ENCODE data around the gene ABHD14A.

Gene ABHD14A

DNA sequence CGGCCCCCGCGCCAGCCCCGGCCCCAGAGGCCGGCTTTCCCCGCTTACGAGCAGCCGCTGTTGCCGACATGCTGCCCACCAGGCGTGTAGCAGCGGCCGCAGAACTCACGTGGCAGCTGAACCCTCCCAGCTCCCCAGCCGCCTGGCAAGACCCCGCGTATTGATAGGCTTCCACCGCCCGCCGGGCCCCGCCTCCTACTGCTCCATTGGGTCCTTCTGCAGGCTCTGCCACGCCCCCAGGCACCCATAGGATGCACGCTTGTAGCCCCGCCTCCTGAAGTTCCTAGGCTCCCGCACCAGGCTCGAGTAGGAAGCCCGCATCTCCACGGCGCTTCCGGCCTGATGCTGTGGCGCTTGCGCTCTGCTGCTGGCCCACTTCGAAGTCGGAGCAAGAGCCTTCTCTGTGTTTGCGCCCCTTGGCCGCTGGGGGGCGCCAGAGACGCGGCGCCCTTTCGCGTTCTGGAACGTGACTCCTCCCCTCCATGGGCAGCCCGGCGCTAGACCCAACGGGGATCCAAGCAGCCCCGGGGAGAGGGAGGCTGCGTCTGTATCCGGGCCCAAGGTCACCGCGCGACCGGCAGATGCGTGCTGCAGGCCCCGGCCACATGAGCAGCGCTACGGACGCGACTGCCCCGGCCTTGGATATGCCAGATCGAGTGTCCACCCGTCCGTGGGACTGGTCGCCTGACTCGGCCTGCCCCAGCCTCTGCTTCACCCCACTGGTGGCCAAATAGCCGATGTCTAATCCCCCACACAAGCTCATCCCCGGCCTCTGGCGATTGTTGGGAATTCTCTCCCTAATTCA lies 32.9 kb upstream of the ABHD14A start, which contains the start of the genes PARP3 and RRP9:
Gene PARP3 (plus strand): TSS at position 566 of the 805 bp plus-strand sequence. CDS start 993 bp downstream, outside the sequence.
Gene RRP9 (minus strand): TSS at position 107 of the 805 bp plus-strand sequence. CDS start 37 bp downstream, at position 70.
- peak; percentile 98 for DNase-seq

DNA sequence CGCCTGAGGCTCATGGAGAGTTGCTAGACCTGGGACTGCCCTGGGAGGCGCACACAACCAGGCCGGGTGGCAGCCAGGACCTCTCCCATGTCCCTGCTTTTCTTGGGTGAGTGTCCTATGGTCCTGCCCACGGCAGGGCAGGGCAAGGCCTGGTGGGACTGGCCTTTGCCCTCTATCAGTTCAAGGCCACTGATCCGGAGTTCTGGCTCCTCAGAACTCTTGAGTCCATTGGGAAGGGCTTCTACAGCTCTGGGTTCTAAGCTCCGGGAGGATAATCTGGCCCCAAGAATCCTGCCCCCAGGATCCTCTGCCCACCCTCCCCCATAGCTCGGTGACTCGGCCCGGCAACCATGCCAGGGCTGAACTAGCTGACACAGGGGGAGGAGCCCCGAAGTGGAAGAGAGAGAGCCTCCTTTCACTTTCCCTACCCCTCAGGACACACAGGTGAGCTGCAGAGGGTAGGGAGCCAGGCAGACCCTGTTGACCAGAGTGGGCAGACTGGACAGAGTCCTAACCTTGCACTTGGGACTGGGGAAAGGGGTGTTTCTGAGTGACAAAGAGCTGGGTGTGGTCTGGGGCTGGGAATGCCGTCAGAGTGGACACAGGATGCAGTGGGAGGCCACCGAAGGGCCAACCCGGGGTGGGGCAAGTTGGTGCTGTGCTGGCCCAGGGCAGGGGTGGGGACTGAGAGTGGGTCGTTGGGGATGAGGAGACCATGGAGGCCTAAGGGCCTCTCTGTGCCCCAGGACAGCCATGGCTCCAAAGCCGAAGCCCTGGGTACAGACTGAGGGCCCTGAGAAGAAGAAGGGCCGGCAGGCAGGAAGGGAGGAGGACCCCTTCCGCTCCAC lies 32.0 kb upstream of the ABHD14A start:
- DNase-seq, result peak; percentile 77

DNA sequence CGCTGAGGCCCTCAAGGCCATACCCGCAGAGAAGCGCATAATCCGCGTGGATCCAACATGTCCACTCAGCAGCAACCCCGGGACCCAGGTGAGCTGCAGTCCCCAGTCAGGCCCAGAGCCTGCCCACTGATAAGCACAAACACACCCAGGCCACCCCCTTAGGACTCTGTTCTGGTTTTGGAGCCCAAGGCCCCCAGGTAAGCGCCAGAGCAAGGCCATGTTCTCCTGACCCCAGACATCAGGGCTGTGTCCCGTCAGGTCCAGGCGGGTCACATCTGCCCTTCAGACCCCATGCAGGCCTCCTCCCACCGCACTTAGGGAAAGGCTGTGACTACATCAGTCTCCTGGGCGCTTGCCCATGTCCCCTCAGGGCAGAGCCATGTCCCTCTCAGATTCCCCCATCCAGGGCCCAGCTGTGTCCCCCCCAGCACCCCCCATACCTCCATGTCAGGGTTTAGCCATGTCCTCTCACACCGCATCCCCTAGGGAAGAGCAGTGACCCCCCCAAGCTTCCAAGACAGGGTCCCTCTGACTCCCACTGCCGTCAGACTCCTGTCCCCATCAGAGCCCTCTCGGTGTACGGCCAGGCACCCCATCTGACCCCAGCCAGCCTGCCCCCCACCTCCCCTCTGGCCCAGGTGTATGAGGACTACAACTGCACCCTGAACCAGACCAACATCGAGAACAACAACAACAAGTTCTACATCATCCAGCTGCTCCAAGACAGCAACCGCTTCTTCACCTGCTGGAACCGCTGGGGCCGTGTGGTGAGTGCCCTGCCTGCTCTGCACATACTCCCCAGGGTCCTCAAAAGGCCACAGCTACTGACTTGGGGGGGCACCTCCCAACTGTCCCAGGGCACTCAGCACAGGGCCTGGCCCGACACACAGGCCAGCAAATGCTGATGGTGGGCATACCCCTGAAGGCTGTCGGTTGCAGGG lies 31.1 kb upstream of the ABHD14A start:
- DNase-seq, result no peak

DNA sequence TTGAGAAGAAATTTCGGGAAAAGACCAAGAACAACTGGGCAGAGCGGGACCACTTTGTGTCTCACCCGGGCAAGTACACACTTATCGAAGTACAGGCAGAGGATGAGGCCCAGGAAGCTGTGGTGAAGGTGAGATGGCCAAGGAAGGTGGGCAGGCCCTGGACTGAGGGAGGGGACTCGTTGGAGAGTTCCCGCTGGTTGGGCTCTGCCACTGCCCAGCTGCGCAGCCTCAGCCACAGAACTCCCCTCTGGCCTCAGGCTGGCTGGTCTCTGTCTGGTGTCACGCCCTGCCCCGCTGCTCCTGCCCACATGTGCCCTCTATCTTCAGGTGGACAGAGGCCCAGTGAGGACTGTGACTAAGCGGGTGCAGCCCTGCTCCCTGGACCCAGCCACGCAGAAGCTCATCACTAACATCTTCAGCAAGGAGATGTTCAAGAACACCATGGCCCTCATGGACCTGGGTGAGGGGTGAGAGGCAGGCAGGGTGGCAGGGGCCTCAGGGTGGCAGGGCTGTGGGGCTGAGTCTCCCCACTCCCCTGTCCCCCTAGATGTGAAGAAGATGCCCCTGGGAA lies 30.3 kb upstream of the ABHD14A start:
- DNase-seq, result no peak

DNA sequence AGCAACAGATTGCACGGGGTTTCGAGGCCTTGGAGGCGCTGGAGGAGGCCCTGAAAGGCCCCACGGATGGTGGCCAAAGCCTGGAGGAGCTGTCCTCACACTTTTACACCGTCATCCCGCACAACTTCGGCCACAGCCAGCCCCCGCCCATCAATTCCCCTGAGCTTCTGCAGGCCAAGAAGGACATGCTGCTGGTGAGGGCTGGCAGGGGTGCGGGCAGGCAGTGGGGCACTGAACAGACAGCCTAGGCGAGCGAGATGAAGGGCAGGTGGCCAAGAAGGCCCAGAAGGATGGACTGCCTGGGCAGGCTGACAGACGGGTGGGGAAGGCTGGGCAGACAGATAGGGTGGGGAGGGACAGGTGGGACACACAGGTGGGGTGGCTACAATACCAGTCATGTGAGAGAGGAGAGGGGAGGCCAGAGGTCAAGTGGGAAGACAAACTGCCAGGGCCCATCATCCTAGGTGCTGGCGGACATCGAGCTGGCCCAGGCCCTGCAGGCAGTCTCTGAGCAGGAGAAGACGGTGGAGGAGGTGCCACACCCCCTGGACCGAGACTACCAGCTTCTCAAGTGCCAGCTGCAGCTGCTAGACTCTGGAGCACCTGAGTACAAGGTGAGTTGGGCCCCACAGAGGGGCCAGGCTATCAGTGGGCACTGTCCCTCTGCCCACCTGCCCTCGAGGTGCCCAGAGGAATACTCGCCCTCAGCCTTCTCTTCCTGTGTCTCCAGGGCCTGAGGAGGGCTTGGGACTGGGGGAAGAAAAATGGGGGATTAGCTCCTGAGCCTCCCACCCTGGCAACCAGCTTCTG lies 29.6 kb upstream of the ABHD14A start:
- DNase-seq, result no peak

DNA sequence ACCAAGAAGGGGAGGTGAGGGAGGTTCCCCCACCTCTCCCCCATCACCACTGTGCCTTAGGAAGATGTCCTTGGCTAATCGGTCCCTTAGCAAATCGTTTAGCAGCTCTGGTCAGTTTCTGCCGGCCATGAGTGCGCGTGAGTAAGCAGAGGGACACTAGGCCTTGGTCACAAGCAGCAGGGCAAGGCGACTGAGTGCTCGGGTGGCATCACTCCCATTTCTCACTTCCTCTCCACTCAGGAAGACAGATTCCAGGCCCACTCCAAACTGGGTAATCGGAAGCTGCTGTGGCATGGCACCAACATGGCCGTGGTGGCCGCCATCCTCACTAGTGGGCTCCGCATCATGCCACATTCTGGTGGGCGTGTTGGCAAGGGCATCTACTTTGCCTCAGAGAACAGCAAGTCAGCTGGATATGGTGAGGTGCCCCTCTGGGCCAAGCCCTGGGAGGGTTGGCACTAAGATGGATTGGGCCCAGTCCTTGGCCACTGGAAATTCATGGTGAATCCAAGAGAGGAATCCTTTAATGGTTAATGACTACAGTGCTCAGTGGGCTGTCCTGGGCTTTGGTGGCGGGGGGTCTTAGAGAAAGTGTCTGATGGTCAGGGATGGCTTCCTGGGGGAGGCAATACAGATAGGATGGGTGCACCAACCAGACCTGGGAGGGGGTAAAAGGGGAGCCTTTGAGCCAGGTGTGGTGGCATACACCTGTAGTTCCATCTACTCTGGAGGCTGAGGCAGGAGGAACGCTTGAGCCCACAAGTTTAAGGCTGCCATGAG lies 28.7 kb upstream of the ABHD14A start:
- DNase-seq, result no peak

DNA sequence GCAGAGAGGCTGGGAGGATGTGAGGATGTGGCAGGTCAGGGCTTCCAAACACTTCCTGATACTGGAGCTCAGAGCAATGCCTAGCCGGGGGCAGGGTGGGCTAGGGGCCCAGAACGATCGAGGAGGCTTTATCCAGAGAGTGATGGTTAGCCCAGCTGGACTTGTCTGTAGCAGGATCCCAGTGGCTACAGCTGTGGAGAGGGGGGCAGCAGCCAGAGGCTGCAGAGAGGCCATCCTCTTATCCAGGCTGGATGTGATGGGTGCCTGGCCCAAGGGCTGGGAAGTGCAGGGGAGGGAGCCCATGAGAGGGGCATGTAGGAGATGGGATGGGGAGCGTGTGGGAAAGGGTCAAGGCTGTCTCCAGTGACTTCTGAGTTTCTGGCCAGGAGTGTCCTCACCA lies 28.1 kb upstream of the ABHD14A start:
- DNase-seq, result no peak

DNA sequence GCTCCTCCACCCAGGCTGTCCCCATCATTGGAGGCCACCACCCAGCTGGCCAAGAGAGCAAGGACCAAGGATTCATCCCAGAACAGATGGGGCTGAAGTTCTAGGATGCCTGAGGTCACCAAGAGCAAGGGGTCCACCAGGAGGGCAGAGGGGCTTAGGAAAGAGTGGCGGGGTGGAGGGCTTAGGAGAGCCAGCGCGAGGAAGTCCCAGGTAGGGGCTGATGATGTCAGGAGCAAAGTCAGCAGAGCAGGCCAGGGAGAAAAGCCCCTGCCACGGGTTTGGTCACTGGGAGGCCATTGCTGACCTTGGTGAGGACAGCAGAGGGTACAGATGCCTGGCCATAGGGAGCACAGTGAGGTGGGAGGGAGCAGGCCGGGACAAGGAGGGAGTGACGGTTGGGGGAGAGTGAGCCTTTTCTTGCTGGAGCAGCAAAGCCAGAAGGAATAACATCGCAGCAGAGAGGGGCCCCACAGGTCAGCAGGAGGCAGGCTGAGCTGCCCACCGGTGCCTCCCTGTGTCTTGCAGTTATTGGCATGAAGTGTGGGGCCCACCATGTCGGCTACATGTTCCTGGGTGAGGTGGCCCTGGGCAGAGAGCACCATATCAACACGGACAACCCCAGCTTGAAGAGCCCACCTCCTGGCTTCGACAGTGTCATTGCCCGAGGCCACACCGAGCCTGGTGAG lies 27.5 kb upstream of the ABHD14A start:
- DNase-seq, result no peak

DNA sequence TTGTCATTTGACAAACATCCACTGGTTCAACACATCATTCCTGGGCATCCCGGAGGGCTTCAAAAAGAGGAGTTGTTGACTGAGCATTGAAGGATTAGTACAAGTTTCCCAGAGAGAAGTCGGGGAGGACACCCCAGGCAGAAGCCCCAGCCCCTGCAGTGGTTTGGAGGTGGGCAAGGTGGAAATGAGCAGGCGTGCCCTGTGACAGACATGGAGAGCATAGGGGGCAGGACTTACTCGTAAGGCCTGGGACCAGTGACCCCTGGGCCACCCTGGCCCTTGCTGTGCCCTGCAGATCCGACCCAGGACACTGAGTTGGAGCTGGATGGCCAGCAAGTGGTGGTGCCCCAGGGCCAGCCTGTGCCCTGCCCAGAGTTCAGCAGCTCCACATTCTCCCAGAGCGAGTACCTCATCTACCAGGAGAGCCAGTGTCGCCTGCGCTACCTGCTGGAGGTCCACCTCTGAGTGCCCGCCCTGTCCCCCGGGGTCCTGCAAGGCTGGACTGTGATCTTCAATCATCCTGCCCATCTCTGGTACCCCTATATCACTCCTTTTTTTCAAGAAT lies 26.8 kb upstream of the ABHD14A start:
- DNase-seq, result no peak

DNA sequence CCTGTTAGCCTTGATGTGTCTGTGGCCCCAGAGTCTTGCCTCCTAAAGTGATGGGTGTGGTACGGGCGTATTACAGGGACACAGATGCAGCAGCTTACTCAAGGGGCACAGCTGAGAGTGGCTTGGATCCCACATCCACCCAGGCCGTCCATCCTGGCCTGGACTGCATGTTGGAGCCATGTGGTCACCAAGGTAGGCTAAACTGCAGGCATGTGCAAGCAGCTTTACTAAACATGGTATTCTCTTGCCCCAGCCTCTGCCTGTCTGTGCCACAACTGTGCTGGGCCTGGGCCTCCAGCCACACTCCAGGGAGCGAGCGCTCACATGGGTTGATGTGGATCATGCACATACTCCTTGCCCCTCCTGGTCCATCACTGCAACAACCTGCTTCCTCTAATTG lies 25.7 kb upstream of the ABHD14A start:
- no peak for DNase-seq

DNA sequence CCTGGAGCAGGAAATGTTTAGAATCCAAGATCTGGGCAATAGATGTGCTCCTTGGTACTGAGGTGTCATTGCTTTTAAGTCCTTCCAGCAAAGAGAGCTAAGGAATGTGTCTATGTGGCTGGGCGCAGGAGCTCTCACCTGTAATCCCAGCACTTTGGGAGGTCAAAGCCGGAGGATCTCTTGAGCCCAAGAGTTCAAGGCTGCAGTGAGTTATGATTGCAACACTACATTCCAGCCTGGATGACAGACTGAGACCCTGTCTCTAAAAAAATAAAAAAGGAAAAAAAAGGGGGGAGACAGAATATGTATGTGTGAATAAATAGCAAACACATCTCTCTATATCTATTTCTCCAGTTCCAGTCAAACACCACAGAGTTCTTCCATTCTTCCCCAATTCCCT lies 24.0 kb upstream of the ABHD14A start:
- DNase-seq, result no peak

DNA sequence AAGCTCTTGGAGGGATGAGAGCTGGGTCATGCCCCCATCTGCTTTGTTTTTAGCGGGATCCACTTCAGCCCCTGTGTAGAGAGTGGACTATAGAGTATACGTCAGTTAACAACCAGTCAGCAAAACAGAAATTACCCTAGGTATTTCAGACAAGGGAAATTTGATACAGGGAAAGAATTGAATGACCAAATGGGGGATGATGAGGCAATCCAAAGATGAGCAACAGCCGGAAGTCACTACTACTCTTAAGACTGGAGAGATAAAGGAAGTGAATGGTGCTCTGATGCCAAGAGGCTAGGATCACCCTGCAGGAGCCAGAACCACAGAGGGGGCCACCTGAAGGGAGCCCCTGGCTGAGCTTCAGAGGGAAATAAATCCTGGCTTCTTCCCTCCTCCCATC lies 21.4 kb upstream of the ABHD14A start:
- no peak for DNase-seq

DNA sequence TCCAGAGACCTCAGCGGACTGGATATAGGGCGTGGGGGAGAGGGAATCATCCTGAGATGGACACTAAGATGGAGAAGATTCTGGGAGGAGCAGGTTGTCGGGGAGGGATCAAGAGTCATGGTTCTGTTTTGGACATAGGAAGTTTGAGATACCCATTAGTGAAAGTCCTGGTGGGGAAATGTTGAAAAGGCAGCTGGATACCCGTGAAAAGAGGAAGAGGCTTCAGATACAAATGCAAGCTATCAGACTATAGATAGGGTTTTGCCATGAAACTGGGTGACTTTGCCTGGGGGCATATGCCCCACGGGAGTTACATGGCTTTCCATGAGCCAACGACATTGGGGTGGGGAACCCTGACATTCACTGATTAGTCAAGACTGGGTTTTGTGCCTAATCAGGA lies 20.8 kb upstream of the ABHD14A start:
- no peak for DNase-seq

DNA sequence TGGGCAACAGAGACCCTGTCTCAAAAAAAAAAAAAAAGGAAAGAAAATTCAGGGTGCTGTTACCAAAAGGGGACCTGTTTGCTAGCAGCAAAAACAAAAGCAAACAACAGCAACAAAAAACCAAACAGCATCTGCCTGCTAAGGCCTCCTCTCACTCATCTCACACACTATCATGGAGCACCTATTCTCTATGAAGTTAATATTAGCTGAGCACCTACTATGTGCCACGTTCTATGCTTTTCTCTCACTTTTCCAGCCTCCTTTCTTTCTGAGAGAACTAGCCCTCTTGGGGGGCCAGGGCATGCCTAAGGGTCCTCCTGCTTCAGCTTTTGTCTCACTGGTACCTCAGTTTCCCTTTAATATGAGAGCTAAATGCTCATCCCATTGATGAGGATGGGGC lies 20.2 kb upstream of the ABHD14A start:
- no peak for DNase-seq

DNA sequence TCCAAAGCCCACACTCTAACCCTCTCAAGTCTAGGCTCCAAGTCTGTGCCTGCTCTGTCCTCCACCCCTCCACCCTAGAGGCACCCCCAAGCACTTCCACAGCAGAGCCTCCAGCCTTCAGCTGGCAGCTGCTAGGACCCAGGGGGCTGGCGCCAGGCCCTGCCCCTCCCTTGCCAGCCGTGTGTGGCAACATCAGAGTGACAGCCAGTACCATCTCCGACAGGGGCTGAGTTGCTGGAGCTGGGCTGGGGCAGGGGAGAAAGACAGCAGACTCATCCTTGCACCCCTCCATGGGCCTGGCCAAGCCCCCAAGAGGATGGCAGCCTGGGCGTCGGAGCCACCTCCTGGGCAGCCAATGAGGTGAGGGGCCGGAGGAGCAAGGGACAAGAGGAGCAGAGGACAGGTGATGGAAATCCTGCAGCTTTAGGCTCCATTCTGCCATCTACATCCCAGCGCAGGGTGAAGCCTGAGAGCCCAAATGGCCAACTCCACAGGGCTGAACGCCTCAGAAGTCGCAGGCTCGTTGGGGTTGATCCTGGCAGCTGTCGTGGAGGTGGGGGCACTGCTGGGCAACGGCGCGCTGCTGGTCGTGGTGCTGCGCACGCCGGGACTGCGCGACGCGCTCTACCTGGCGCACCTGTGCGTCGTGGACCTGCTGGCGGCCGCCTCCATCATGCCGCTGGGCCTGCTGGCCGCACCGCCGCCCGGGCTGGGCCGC lies 19.5 kb upstream of the ABHD14A start, which contains the start of gene GPR62:
Gene GPR62 (plus strand): TSS at position 207 of the 718 bp plus-strand sequence. CDS start 272 bp downstream, at position 479.
- DNase-seq, result no peak

DNA sequence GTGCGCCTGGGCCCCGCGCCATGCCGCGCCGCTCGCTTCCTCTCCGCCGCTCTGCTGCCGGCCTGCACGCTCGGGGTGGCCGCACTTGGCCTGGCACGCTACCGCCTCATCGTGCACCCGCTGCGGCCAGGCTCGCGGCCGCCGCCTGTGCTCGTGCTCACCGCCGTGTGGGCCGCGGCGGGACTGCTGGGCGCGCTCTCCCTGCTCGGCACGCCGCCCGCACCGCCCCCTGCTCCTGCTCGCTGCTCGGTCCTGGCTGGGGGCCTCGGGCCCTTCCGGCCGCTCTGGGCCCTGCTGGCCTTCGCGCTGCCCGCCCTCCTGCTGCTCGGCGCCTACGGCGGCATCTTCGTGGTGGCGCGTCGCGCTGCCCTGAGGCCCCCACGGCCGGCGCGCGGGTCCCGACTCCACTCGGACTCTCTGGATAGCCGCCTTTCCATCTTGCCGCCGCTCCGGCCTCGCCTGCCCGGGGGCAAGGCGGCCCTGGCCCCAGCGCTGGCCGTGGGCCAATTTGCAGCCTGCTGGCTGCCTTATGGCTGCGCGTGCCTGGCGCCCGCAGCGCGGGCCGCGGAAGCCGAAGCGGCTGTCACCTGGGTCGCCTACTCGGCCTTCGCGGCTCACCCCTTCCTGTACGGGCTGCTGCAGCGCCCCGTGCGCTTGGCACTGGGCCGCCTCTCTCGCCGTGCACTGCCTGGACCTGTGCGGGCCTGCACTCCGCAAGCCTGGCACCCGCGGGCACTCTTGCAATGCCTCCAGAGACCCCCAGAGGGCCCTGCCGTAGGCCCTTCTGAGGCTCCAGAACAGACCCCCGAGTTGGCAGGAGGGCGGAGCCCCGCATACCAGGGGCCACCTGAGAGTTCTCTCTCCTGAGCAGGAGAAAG lies 18.7 kb upstream of the ABHD14A start:
- peak; percentile 76 for DNase-seq

DNA sequence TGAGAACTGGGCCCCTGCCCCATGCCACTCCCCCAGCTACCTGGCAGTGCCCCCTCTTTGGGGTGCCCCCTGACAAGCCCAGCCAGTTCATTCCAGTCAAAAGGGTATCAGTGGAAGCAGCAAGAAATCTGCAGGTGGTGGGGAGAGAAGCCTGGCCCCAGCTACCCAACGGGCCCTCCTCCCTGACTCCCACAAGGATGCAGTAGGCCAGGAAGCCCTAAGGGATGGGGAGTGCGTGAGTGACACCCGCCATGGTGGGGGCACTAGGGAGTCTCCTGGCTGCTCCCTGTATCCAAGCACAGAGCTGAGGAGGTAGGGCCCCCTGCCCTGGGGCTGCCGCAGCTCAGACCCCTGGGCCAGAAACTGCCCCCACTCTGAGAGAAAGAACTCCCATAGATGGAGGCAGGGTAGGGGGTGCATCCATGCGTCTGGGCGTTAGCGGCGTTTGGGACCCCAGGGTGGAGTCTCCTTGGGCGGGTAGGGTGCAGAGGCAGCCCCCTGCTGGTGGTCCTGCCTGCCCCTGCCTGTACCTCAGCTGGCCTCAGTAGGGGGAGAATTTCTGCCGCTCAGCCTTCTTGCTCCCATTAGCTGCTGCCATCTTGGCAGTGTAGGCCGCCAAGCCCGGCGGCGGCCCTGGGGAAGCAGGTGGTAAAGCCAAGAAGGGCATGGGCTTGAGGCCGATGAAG lies 17.2 kb upstream of the ABHD14A start:
- DNase-seq, result no peak

Data from activated CD8-positive, alpha-beta memory T cell treated with anti-CD3 and anti-CD28 coated beads, Interleukin-2, amount 50 U/mL, for 48 hours (primary cell).